HUES6 (cell line): ENCODE results near the gene LBHD2.

ENCODE experiments used
- H3K27ac ChIP-seq: 2 replicates; pipeline ENCODE4 v1.7.0; 2013; ENCODE audit warnings: low read depth, mild to moderate bottlenecking, low read length, inconsistent platforms
- H3K27me3 ChIP-seq: 2 replicates; pipeline ENCODE4 v1.6.1; 2013; ENCODE audit warnings: low read length; ENCODE audit not compliant: control insufficient read depth, insufficient read depth
- H3K36me3 ChIP-seq: 2 replicates; pipeline ENCODE4 v1.6.1; 2013; ENCODE audit warnings: low read length; ENCODE audit not compliant: control insufficient read depth, insufficient read depth
- H3K4me1 ChIP-seq: 2 replicates; pipeline ENCODE4 v1.6.1; 2013; ENCODE audit warnings: low read length; ENCODE audit not compliant: control insufficient read depth, insufficient read depth
- H3K4me3 ChIP-seq: 2 replicates; pipeline ENCODE4 v1.5.1; 2013; ENCODE audit warnings: low read depth, low read length
- H3K9ac ChIP-seq: one replicate; pipeline ENCODE4 v1.6.1; 2013; ENCODE audit warnings: mild to moderate bottlenecking, low read length
- H3K9me3 ChIP-seq: 2 replicates; pipeline ENCODE4 v1.6.1; 2013; ENCODE audit warnings: low read depth, low read length; ENCODE audit not compliant: control insufficient read depth, insufficient read depth

Gene LBHD2

DNA sequence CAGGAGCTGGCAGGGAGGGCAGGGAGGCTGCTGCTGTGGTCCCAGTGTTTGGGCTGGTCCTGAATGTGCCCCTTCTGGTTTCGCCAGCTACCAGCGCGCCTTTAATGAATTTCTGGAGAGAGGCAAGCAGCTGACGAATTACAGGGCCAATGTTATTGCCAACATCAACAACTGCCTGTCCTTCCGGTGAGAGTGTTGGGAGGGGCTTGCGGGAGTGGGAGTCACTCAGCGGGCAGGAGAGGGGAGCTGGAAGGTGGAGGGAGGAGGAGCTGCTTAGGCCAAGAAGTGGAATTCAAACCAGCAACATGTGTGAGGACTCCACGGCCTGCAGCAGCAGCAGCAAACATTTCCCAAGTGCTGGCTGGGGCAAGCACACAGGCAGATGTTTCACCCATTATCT is 47.0 kb downstream of the LBHD2 start:
- no peak overlapping the region for H3K27ac ChIP-seq
- H3K27me3 ChIP-seq, result peaks cover 15% of the 10 kb centered on the region; the same call in 1 of the 2 replicates
- peaks cover 15% of the 10 kb centered on the region for H3K4me1 ChIP-seq
- no peak overlapping the region for H3K9ac ChIP-seq
- H3K4me3 ChIP-seq, result no peak overlapping the region
- H3K9me3 ChIP-seq, result no peaks in the 10 kb centered on the region
- H3K36me3 ChIP-seq, result peaks cover 50% of the 10 kb centered on the region

DNA sequence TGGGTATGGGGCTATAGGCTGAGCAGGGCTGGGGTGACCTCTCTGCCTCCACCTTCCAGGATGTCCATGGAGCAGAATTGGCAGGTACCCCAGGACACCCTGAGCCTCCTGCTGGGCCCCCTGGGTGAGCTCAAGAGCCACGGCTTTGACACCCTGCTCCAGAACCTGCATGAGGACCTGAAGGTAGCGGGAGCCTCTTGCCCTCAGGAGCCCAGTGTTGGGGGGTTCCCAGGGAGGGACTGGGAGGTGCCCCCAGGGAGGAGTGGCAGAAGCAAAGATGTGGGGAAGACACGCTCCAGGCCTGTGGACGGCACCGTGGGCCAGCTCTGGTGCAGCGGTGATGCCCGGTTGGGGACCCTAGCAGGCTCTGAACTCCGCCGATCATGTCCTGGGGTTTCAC is 47.6 kb downstream of the LBHD2 start:
- no peaks in the 10 kb centered on the region for H3K9me3 ChIP-seq
- peaks cover 13% of the 10 kb centered on the region for H3K4me1 ChIP-seq

DNA sequence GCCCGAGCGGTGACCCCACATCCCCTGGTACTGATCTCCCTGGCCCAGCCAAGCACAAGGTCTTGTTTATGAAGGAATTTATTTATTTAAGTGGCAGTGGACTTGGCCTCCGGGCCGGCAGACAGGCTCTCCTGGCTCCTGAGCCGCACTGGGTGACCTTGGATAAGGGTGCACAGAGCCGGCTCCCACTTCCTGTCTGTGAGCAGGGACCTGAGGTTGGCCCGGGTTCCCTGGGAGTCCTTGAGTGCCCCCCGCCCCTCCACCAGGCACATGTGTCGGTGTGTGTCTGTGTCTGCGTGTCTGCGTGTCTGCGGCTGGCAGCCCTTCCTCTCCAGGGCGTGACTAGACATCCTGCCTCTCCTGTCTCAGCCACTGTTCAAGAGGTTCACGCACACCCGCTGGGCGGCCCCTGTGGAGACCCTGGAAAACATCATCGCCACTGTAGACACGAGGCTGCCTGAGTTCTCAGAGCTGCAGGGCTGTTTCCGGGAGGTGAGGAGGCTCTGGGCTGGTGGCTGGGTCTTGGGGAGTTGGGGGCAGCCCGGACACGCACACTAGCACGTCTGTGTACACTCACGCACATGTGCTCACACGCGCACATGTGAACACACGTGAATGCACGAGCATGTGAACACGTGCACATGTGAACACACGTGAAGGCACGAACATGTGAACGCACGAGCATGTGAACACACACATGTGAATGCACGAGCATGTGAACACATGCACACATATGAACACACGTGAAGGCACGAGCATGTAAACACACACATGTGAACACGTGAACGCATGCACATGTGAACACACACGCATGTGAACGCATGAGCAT is 48.6 kb downstream of the LBHD2 start:
- H3K9ac ChIP-seq, result no peak overlapping the region
- H3K4me1 ChIP-seq, result peaks cover 12% of the 10 kb centered on the region
- H3K4me3 ChIP-seq, result no peak overlapping the region
- H3K27ac ChIP-seq, result no peak overlapping the region
- no peaks in the 10 kb centered on the region for H3K9me3 ChIP-seq
- peaks cover 4% of the 10 kb centered on the region; the same call in 1 of the 2 replicates for H3K27me3 ChIP-seq
- H3K36me3 ChIP-seq, result peaks cover 50% of the 10 kb centered on the region

More for the DNA sequence above, 47.6 kb downstream of the LBHD2 start:
- H3K9ac ChIP-seq, result no peak overlapping the region
- H3K4me3 ChIP-seq, result no peak overlapping the region
- H3K36me3 ChIP-seq, result peaks cover 50% of the 10 kb centered on the region
- no peak overlapping the region for H3K27ac ChIP-seq
- peaks cover 9% of the 10 kb centered on the region; the same call in 1 of the 2 replicates for H3K27me3 ChIP-seq

DNA sequence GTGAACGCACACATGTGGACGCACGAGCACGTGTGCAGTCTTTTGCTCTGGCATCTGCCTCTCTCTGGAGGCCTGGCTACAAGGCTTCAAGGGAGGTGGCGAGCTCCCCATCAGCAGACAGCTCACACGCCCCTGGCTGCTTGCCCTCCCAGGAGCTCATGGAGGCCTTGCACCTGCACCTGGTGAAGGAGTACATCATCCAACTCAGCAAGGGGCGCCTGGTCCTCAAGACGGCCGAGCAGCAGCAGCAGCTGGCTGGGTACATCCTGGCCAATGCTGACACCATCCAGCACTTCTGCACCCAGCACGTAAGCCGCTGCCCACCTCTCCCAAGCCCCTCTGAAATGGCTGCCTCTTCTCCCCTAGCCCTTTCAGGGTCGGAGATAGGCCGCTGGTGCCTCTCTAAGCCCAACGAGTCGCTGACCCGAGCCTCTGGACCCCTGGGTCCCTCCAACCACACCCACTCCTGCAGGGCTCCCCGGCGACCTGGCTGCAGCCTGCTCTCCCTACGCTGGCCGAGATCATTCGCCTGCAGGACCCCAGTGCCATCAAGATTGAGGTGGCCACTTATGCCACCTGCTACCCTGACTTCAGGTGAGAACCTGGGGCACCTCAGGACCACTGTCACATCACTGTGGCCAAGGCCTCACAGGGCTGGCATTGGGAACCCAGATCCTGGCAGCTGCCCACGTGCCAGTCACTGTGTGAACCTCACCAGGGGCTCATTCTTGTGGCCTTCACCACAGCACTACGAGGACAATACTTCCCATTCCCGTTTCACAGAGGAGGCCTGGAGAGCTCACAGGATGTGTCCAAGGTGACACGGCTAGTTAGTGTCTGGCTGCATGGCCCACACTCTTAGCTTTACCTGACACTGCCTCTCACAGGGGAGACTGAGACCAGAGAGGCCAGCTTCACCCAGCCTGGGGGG is 49.5 kb downstream of the LBHD2 start:
- H3K9me3 ChIP-seq, result no peaks in the 10 kb centered on the region
- no peak overlapping the region for H3K9ac ChIP-seq
- no peak overlapping the region for H3K4me3 ChIP-seq
- H3K36me3 ChIP-seq, result peaks cover 50% of the 10 kb centered on the region
- no peaks in the 10 kb centered on the region; the same call in 1 of the 2 replicates for H3K27me3 ChIP-seq
- no peak overlapping the region for H3K27ac ChIP-seq
- H3K4me1 ChIP-seq, result peaks cover 12% of the 10 kb centered on the region

DNA sequence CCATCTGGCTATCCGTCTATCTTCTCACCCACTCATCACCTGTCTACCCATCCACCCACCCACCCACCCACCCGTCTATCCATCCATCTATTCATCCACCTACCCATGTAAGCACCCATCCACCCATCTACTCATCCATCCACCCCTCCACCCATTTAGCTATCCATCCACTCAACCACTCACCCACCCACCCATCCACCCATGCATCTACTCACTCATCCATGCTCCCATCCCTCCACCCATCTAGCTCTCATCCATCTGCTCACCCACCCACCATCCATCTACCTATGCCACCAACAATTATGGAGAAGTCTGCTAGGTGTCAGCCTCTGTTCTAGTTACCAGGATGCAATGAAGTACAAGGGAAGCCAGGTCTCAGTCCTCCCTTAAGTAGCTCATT is 50.4 kb downstream of the LBHD2 start:
- Histone ChIP-seq H3K27me3 (no peaks in the 10 kb centered on the region; the same call in 1 of the 2 replicates), H3K9ac (no peak overlapping the region), H3K36me3 (peaks cover 50% of the 10 kb centered on the region), H3K9me3 (no peaks in the 10 kb centered on the region), H3K4me3 (no peak overlapping the region), H3K4me1 (peaks cover 15% of the 10 kb centered on the region), H3K27ac (no peak overlapping the region)

DNA sequence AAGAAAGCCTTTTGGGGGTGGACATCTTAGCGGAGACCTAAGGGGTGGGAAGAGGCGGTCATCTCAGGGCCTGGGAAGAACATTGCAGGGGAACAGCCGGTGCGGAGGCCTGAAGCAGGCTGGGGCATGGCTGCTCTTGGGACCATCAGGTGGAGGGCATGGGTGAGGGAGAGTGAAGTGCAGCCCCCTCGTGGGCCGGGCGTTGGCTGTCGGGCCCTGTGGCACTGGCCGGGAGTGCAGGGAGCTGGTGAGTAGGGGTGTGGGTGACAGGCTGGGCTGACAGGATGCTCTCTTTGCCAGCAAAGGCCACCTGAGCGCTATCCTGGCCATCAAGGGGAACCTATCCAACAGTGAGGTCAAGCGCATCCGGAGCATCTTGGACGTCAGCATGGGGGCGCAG is 50.9 kb downstream of the LBHD2 start:
- H3K27ac ChIP-seq, result no peak overlapping the region
- H3K4me3 ChIP-seq, result no peak overlapping the region
- H3K9ac ChIP-seq, result no peak overlapping the region
- H3K9me3 ChIP-seq, result no peaks in the 10 kb centered on the region
- H3K27me3 ChIP-seq, result no peaks in the 10 kb centered on the region; the same call in 1 of the 2 replicates
- H3K4me1 ChIP-seq, result peaks cover 20% of the 10 kb centered on the region
- peaks cover 47% of the 10 kb centered on the region for H3K36me3 ChIP-seq

DNA sequence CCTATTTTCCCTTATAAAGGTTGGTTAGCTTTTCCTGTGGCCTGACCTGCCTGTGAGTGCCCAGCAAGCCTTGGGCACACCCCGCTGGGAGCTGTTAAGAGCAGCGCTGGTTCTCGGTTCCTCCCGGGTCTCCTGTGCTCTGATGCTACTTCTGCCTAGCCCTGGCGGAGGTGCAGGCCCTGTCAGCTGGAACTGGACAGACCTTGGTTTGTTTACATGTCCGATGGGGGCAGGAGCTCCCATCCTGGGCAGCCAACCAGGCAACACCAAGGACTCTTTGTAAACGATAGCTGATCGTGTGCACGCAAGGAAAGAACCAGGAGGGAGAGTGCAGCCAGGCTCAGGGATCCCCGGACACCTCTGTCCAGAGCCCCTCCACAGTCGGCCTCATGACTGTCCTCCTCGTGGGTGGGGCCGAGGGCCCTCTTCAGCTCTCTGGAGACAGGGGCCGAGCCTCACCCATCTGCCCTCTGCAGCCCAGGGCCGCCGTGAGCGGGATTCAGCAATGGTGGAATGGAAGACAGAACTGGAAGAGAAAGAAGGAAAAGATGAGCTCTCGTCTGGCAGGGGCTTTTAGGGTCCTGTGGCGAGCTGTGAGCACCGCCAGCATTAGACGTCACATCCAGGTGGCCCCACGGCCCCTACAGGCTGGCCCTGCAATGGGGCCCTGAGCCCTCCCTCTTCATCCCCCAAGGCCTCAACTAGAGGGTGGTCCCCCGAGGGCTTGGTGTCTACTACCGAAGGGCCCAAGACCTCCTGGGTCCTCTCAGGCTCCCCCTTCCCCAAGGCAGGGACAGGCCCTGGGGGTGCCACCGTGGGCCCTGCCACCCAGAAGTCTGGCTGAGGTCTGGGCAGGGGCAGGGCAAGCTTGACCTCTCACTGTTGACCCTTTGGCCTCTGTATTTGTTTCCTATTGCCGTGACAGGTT is 51.6 kb downstream of the LBHD2 start:
- H3K4me3 ChIP-seq, result no peak overlapping the region
- H3K4me1 ChIP-seq, result peaks cover 20% of the 10 kb centered on the region
- H3K9ac ChIP-seq, result no peak overlapping the region
- no peak overlapping the region for H3K27ac ChIP-seq
- no peaks in the 10 kb centered on the region; the same call in 1 of the 2 replicates for H3K27me3 ChIP-seq
- no peaks in the 10 kb centered on the region for H3K9me3 ChIP-seq
- peaks cover 40% of the 10 kb centered on the region for H3K36me3 ChIP-seq

DNA sequence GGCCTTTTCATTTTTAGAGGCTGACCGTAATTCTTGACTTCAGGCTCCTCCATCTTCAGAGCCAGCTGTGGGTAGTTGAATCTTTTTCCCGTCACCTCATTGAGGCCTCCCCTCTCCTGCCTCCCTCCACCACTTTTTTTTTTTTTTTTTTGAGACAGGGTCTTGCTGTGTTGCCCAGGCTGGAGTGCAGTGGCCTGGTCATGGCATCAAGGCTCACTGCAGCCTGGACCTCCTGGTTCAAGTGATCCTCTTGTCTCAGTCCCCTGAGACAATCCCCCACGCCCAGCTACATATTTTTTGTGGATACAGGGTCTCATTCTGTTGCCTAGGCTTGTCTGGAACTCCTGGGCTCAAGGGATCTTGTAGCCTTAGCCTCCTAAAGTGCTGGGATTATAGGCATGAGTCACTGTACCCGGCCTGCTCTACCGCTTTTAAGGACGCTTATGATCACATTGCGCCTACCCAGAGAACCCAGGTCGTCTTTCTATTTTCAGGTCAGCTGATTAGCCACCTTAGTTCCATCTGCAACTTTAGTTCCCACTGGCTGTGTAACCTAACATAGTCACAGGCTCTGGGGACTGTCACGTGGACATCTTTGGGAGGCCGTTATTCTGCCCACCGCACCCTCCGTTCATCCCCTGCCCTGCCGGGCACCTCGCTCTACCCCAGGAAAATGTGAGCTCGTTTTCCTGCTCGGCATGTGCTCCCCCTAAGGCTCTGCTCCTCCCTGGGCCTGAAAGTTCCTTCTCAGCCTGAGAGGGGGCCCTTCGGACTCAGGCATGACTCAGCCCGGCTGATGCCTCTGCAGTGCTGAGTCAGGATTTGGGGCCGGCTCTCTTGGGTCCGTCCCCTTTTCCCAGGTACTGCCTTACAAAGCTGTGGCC is 52.6 kb downstream of the LBHD2 start:
- Histone ChIP-seq H3K9ac (no peak overlapping the region), H3K27ac (no peak overlapping the region; the same call in 1 of the 2 replicates), H3K4me3 (no peak overlapping the region)

DNA sequence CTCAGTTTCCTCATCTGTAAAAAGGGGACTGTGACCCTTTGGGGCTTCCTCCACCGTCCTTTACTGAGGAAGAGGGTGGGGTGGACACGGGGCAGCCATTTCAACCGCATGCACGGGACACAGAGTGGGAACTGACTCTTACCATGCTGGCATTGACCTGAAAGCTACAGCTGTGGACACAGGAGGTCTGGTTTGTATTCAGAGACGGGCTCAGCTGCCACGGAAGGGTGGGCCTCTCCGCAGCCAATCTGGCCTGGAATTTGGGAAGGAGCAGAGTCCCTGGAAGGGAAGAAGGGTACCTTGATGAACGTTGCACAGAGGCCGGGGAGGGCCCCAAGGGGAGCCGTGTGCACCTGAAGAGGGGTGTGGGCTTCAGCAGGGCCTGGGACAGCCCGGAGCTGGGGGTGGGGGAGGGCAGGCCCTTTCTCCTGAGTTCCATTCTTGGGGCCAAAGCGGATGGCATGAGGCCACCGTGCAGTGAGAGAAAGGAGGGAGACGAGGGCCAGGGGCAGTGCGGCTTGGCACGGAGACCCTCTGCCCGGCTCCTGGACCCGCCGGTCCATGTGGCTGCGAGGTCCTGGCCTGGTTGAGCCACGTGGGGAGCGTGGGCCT is 53.8 kb downstream of the LBHD2 start:
- Histone ChIP-seq H3K36me3 (peaks cover 29% of the 10 kb centered on the region), H3K9ac (no peak overlapping the region), H3K27ac (no peak overlapping the region), H3K4me1 (peaks cover 20% of the 10 kb centered on the region), H3K9me3 (no peaks in the 10 kb centered on the region), H3K27me3 (no peaks in the 10 kb centered on the region; the same call in 1 of the 2 replicates), H3K4me3 (0 out of 2 replicates have a peak overlapping the region, but pooled peaks have one; percentile 58)

More for the DNA sequence above, 52.6 kb downstream of the LBHD2 start:
- Histone ChIP-seq H3K36me3 (peaks cover 31% of the 10 kb centered on the region), H3K9me3 (no peaks in the 10 kb centered on the region), H3K4me1 (peaks cover 20% of the 10 kb centered on the region), H3K27me3 (no peaks in the 10 kb centered on the region; the same call in 1 of the 2 replicates)
